Right ventricle myocardium inferior (tissue), 1 donor: ENCODE measurements around the gene LRRC31. TPM values are rescaled to one million over a fixed set of nuclear protein-coding genes. Genes with fewer than 3 reads are reported as not detected.

Experiments used
- ATAC-seq: fragments of 200-7000 bp; cut with Tn5 transposase; one replicate; pipeline ENCODE4 v1.9.1; 2020; ENCODE audit warnings: mild to moderate bottlenecking, moderate library complexity
- DNase-seq: peaks from one replicate; pipeline ENCODE4 v3.0.0; 2021; ENCODE audit errors: missing footprints
- intact Hi-C: fragments of 100-400 bp; cut with DNase I; formaldehyde crosslinking; loops from one replicate; pipeline ENCODE4 v1.11.0; 2022
- total RNA-seq: library from RNA; stranded (reverse); fragmentation: NEBNext Ultra II Directional; extraction: Animal tissue kit (Norgen Biotek cat#: 25700); gene quantifications from one replicate; pipeline ENCODE4 v1.2.1, GENCODE V29; 2021
- donor health status: DM: no; HTN: yes; CAD: no; lungs with severe emphysema.

The LRRC31 gene
- total RNA-seq, 1 donor from 2014 or later: not detected

DNA sequence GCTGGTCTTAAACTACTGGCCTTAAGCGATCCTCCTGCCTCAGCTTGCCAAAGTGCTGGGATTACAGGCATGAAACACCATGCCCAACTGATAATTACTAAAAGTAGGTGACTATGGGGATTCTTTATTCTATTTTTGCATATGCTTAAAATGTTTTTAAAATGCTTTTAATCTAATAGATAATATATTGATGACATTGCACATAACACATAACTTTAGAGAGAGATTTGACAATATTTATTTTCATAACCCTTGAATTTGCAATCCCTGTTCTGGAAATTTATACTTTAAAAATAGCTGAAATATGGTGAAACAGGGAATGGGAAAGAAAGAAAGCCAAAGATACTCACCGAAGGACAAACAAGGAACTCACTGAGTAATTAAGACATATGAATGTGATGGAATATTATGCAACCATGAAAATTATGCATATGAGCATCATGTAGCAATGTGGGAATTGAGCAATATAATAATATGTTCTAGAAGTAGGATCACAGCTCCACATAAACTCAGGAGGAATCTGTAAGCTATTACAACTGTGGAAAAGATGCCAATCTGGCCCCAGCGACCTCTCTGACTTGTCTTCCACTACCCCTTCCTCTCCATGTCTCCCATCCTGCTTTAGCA lies 2.0 kb downstream of the LRRC31 start:
- DNase-seq (no peak), ATAC-seq (no peak)
- intact Hi-C loops: loop anchor here (10.0 kb wide), 1 partner anchor 167 kb away; the partner anchor contains the start of gene GPR160

DNA sequence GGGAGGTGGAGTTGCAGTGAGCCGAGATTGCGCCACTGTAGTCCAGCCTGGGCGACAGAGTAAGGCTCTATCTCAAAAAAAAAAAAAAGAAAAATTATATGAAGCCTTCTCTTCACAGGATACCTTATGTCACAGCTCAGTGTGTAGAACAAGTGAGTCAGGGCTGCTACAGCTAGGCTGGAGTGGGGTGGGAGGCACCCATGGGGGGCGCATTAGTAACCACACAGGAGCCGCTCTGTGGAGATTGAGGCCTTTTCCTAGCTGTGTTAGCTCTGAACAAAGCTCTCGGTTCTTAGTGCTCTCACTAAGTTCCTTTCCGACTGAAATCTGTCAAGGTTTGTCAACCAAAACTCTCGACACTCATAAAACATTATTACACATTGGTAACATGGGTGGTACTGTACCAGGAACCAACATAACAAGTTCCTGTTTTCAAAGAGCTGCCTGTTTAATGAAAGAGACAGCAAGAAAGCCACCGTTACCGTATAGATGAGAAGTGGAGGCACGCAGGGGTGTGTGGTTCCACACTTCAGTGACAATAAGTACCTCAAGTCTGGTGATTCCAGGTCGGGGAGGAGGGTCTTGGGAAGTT lies 4.5 kb downstream of the LRRC31 start:
- DNase-seq (no peak), ATAC-seq (no peak)
- intact Hi-C loops: loop anchor here (10.0 kb wide), 1 partner anchor 170 kb away; the partner anchor contains the start of gene GPR160

DNA sequence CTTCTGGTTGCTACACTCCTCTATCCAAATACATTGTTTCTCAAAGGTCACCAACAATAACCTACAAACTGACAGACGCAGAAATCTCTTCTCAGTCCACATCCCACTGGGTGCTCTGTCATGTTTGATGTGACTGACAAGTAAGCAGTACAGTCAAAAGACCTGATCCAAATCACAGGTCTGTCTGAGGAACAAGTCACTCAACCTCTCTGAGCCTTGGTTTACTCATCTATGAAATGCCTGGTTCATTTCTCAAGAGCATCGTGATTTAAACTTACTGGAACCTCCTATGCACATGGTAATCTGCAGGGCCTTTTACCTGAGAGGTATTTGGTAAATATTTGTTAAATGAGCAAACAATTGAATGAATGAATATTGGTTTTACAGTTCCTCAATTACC lies 5.5 kb downstream of the LRRC31 start:
- DNase-seq (no peak), ATAC-seq (no peak)
- intact Hi-C loops: loop anchor here (10.0 kb wide), 1 partner anchor 171 kb away; the partner anchor contains the start of gene GPR160

DNA sequence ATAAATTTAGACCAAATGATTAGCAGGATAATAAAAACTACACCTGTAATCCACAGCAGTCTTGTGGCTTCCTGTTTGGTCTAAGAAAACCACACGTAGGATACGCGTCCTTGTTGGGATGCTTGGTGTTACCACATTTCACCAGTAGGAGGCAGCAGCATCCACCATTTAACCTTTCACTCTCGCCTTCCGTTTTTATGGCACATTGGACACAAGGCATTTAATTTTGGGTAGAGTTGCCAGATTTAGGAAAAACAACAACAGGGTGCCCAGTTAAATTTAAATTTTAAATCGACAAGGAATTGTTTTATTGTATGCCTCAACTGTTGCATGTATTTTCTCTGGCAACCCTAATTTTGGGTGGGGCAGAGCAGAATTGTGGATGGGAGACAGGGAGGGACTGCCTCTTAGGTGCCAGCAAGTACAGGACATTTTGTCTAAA lies 6.3 kb downstream of the LRRC31 start:
- intact Hi-C loops: loop anchor here (1.0 to 10.0 kb wide), 2 partner anchors 103 to 171 kb away; partner anchors contain the start of genes GPR160 and SEC62
- no peak for DNase-seq
- ATAC-seq: peak; percentile 62

DNA sequence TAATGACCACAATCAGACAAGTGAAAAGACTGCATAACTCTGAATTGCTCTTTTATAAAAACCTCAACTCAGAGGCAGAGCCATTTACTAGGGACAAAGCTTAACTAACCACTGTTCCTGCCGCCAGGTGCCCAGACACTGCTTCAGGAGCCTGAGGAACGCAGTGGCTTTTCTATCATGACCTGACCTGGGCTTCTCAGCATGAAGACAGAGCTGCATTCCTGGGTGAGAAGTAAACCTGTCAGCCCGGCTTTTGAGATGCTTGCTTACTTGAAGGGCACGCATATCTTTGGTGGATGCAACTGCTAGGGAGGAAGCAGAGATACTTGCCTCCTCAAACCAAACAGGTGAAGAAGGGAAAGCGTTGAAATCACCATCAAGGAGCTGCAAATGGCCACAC lies 7.9 kb downstream of the LRRC31 start:
- ATAC-seq (no peak), DNase-seq (no peak)
- intact Hi-C loops: loop anchor here (10.0 kb wide), 1 partner anchor 173 kb away; the partner anchor contains the start of gene GPR160

DNA sequence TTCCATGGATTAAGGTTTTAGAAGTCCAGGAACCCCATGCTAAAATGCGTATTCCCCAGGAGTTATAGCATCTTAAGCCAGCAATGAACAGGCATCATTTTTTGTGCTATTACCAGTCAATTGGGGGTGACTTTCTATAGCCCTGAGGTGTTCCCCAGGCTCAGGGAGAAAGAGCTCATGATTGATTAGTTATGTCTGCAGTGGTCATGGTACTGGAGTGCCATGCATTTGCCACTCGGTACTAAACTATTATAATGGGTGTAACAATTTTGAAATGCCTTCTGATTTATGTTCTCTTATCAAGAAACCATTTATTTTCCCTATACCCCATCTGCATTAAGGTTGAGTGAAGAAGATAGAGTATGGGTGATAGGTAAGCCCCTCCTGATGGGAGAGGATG lies 11.9 kb downstream of the LRRC31 start:
- DNase-seq (no peak), ATAC-seq (no peak)
- intact Hi-C loops: no loop called here

DNA sequence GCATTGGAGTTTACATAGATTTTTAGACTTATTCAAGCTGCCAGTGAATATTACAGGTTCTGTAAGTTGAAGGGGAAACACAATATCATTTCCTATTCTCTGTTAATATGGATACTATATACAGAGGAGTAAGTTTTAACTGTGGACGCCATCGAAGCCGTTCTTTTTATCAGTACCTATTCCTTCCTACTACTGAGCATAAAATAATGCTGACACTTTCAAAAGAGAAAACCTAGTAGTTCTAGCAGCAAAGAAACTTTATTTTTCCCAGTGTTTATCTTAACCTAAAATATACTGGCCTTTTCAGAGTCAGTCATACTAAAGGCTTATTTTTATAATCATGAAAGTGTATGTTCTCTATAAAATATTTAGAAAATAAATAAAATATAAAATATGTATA lies 14.2 kb downstream of the LRRC31 start:
- no peak for DNase-seq
- ATAC-seq: no peak
- intact Hi-C loops: no loop called here

DNA sequence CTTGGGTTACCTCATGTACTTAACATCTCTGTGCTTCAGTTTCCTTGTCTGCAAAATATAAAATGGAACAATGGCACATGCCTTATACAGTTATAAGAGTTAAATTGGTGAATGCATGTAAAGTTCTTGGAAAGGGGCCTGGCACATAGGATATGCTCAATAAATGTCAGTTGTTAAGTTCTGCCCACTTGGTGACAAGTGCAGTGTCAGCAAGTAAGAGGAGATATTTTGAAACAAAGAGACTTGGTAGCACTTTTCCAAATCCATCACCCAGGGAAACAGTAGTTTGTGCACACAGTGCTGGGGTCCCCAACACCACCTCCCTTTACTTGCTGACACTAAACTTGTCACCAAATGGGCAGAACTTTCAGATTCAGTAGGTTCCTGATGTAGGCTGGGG lies 19.1 kb downstream of the LRRC31 start:
- ATAC-seq: no peak
- no peak for DNase-seq
- intact Hi-C loops: no loop called here

DNA sequence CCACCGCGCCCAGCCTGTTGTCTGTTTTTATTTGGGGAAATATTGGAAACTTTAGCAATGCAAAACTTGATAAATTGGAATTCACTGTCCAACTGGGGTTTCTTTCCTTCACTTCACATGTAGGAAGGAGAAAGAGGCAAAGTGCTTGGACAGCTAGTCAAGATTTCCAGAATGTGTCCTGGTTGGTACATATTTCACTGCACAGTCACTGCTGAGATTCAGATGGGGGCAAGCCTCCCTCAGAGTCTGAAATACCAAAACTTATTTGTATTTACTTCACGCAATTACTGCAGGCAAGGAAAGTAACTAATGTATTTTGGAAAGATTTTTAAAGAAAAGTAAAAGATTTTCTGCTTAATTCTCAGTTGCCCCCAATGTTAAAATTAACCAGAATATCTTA lies 21.0 kb downstream of the LRRC31 start:
- ATAC-seq (no peak), DNase-seq (no peak)
- intact Hi-C loops: no loop called here

DNA sequence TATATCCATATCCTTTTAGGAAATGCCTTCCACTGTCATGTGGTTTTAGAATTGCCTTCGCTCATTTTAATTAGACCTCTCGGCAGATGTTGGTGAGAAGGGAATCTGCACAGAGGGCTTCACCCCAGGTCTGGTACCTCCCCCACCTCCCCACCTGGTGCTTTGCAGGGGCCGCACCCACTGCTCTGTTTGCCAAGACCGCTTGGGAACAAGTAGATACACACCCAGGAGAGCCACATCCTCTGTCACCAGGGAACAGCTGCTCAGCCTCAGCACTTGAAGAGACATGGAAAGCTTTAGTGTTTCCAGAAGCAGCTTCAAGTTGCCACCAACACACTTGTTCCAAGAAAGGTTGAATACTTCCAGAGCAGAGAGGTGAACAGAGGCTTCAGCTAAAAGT lies 21.8 kb downstream of the LRRC31 start:
- DNase-seq (no peak), ATAC-seq (peak; percentile 42)
- intact Hi-C loops: no loop called here

DNA sequence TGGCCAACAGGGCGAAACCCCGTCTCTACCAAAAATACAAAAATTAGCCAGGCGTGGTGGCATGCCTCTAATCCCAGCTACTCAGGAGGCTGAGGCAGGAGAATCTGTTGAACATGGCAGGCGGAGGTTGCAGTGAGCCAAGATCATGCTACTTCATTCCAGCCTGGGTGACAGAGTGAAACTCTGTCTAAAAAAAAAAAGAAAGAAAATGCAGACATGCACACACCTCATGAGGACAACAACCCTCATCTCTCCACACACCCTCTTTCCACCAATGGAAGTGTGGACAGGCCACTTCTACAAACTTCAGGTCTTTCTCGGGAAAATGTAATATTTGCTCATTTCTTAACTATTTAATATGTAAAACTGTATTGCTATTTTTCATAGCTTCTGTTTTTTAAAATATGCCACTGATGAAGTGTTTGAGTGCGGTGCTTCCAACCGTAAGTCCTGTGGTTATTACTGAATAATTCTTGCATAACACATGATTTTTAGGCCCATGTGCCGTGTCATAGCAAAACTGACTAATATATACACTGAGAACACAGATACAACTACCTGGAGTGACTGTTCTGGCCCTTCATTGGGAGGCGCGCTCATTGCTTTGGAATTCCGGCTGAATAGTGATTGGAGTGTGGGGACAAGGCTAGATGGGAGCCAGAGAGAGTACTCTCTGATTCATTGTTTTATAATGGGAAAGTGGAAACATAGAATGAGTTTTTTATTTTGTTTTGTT lies 23.1 kb downstream of the LRRC31 start:
- DNase-seq (no peak), ATAC-seq (no peak)
- intact Hi-C loops: no loop called here

DNA sequence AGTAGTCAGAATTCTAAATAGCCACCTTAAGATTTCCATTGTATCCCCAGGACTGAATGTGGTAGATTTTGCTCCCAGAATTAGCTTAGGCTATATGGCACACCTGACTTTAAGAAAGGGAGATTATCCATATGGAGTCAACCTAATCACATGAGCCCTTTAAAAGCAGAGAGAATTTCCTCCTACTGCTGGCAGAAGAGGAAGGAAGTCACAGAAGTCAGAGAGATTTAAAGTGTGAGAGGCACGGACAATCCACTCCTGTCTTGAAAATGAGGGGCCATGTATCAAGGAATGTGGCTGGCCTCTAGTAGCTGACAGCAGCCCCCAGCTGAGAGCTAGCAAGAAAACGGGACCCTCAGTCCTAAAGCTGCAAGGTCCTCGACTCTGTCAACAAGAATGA lies 26.8 kb downstream of the LRRC31 start:
- no peak for DNase-seq
- no peak for ATAC-seq
- intact Hi-C loops: no loop called here

DNA sequence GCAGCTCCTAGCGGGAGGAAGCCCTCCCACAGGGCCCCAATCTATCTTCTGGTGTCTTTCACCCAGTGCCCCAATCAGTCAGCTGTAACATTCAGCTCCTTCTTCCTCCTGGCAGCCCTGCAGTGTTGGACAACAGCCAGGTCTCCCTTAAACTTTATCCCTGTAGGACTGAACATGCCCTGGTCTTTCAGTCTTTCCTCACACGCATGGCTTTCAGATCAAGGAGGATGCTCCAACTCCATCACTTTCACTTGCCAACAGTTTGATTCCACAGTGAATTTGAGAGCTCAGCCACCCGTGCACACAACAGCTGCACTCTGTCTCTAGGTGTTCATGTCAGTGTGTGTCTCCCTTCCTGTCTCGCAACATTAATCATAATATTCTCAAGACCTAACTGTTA lies 28.6 kb downstream of the LRRC31 start:
- DNase-seq (no peak), ATAC-seq (no peak)

DNA sequence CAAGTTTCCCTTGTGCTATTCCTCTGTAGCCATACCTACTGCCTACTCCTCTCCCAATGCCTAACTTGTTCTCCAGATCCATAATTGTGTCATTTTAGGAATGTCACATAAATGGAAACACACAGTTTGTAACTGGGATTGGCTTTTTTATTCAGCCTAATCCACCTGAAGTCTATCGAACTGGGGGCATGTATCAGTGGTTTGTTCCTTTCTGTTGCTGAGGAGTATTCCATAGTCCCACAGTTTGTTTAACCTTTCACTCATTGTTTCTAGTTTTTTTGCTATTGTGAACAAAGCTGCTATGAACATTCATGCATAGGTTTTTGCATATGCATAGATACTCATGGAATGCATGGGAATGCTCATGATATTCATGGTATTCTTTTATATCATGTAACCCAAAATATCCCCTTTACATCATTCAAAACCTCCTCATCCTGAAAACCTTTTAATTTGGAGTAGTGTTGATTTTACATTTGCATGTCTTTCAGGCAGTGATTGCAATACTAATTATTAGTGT lies 31.2 kb downstream of the LRRC31 start:
- intact Hi-C loops: no loop called here
- no peak for ATAC-seq

More for the DNA sequence above, 28.6 kb downstream of the LRRC31 start:
- intact Hi-C loops: no loop called here

DNA sequence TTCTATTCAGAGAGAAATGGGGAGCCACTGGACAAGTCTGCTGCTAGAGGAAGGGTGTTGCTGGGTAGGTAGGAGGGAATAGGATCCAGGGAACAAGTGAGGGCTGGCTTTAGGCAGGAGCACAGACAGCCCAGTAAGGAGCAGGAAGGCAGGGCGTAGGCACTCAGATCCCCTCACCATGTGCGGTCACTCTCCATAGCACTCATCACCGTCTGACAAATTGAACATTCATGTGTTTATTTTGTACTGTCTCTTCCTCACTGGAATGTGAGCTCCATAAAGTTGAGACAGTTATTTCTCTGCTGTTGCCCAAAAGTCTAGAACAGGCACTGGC lies 32.8 kb downstream of the LRRC31 start:
- ATAC-seq (no peak), DNase-seq (no peak)
- intact Hi-C loops: no loop called here

More for the DNA sequence above, 31.2 kb downstream of the LRRC31 start:
- DNase-seq: no peak

DNA sequence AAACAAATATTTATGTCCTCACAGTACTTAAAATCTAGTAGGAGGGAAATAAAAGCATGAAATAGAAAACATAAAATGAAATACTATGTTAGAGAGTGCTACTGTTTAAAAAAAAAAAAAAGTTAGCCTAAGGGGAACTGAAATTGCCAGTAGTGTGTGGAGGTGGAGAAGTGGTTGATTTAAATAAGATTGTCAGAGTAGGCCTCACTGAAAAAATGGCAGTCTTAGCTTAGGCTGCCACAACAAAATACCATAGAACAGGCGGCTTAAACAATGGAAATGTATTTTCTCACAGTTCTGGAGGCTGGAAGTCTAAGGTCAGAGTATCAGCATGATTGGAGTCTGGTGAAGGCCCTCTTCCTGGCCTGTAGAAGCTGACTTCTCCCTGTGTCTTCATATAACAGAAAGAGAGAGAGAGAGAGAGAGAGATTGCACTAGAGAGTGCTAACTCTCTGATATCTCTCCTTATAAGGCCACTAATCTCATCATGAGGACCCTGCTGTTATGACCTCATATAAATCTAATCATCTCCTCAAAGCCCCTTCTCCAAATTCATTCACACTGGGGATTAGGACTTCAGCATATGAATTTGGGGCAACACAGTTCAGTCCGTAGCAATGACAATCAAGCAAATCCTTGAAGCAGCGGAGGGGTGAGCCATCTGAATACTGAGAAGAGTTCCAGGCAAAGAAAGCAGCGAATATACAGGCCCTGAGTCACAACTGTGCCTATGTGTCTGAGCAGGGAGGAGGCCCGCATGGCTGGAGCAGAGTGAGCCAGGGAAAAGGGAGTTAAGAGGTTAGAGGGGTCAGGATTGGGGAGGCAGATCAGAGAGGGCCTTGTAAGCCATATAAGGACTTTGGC lies 33.4 kb downstream of the LRRC31 start:
- ATAC-seq (no peak), DNase-seq (no peak)
- intact Hi-C loops: no loop called here

DNA sequence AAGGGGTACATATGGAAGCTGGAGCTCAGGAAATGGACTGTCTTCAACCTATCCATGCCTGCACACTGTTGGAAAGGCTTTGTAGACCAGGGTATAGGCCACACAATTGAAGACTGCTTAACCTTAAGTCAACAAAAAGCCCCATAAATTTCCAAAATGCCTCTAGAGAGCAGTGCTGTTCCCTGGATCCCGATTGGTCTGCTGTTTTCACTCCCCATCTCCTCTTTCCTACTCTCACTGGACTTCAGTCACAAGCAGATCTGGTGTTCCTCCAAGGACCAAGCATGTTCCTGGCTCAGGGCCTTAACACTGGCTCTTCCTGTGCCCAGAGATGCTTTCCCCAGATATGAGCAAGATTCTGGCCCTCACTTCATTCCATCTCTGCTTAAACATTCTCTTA lies 34.2 kb downstream of the LRRC31 start:
- intact Hi-C loops: no loop called here
- ATAC-seq (no peak), DNase-seq (no peak)

DNA sequence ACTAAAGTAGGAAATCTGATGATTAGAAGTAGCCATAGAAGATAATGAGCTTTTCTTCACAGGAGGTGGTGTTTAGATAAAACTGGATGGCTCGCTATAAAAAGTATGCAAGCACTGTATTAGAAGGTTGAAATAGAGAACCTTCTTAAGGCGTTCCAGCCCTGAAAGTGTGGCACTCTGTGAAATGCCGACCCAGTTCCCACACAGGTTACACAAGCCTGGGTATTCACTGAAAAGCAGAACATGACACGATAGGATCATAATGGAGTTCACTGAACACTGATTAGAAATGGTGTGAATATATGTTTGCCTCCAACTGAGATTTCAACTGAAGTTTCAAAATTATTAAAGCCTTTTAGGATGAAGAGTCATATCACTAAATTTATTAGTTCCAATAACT lies 42.0 kb downstream of the LRRC31 start:
- intact Hi-C loops: no loop called here
- no peak for DNase-seq
- ATAC-seq: no peak

DNA sequence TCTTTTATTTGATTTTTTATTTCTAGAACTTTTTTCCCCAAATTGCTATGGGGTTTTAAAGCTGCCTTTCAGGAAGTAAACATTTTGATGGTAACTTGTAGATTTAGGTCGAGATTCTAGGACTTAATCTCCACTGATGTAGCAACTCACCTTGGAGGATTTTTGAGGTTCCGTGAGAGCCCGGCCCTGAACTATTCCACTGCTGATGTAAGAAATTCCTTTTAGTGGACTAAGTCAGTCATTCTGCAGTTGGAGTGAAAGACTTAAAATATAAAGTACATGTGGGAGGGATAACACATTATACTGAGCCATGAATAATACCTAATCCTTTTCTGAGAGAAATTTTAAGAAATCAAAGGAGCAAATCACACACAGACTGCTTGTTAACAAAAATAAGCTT lies 44.4 kb downstream of the LRRC31 start:
- no peak for DNase-seq
- intact Hi-C loops: no loop called here
- no peak for ATAC-seq
